SU-DHL-6 (cell line): ENCODE results near the gene FANK1.

Experiments
- CTCF ChIP-seq: fragments of 200-600 bp; sonication (generic); IDR thresholded peaks from one replicate; pipeline ENCODE4 v1.5.1; 2017; ENCODE audit warnings: antibody characterized with exemption, mild to moderate bottlenecking, low read length, moderate library complexity; ENCODE audit not compliant: insufficient read depth, poor library complexity, severe bottlenecking
- EZH2phosphoT487 ChIP-seq: fragments of 200-600 bp; sonication (generic), shearing (Covaris generic); conservative IDR thresholded peaks from 2 replicates; pipeline ENCODE4 v1.6.1; 2018; ENCODE audit warnings: mild to moderate bottlenecking, antibody characterized with exemption, low read length, moderate library complexity, mixed read lengths

- TF ChIP-seq CTCF (no peak), EZH2phosphoT487 (no peak)
Observed at GRCh38 chr10:126043389-126043788, 147.0 kb downstream of the FANK1 start.
